ENCODE results near the gene MMRN1.

MMRN1 gene

DNA sequence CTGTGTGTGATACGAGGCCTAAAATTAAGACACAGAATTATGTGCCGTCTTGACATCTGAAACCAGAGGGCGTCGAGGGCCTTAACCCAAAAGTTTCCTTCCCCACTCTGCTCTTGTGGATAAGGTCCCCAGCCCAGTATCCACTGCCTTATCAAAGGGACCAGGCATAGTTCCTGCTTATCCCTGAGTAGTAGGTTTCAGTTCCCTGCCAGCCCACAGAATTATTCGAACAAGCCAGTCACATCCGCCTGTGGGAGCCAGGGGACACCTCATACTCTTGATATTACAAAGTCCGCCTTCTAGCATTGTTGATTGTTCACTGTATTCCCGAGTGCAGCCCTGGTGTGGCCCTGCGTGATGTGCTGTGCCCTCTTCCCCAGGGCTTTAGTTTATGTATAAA is 5.4 kb upstream of the MMRN1 start:
- no peak for DNase-seq (ENCODE audit: low spot score)
- TF ChIP-seq CTCF (IDR thresholded peaks at IDR 0.05; ENCODE audit: borderline replicate concordance, control extremely low read depth, extremely low read depth, insufficient read depth, missing control alignments): no peak
- in situ Hi-C loops (cut with MboI; ENCODE audit: low sequenced_read_pairs, unreplicated experiment): no loop called here

GRCh38 chr4:89897867-89898266 is 3.2 kb downstream of the MMRN1 start:
- in situ Hi-C loops (cut with MboI; ENCODE audit: low sequenced_read_pairs, unreplicated experiment): no loop called here
- no peak for DNase-seq (ENCODE audit: low spot score)
- no peak for TF ChIP-seq CTCF (IDR thresholded peaks at IDR 0.05; ENCODE audit: borderline replicate concordance, control extremely low read depth, extremely low read depth, insufficient read depth, missing control alignments)

GRCh38 chr4:89898304-89898716 is 3.7 kb downstream of the MMRN1 start:
- in situ Hi-C loops (cut with MboI; ENCODE audit: low sequenced_read_pairs, unreplicated experiment): no loop called here
- no peak for TF ChIP-seq CTCF (IDR thresholded peaks at IDR 0.05; ENCODE audit: borderline replicate concordance, control extremely low read depth, extremely low read depth, insufficient read depth, missing control alignments)

DNA sequence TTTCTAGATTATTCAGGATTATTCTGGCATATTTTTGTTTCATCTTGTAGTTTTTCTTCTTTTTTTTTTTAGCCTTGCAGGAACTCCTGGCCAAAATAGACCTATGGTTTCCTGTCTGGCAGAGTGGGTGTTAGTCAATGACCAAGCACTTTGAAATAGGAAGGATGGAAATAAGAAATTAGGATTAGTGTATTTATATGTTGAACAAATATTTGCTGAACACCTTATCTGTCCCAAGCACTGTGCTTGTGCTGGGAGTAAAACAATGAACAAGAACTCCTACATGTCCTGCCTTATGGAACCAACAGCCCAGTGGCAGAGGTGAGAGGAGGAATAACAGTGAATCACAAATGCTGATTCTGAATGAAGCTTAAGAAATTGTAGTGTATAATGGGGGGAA is 4.5 kb downstream of the MMRN1 start:
- no peak for TF ChIP-seq CTCF (IDR thresholded peaks at IDR 0.05; ENCODE audit: borderline replicate concordance, control extremely low read depth, extremely low read depth, insufficient read depth, missing control alignments)
- in situ Hi-C loops (cut with MboI; ENCODE audit: low sequenced_read_pairs, unreplicated experiment): no loop called here
- DNase-seq (ENCODE audit: low spot score): no peak

More at GRCh38 chr4:89898304-89898716, 3.7 kb downstream of the MMRN1 start:
- no peak for DNase-seq (ENCODE audit: low spot score)

DNA sequence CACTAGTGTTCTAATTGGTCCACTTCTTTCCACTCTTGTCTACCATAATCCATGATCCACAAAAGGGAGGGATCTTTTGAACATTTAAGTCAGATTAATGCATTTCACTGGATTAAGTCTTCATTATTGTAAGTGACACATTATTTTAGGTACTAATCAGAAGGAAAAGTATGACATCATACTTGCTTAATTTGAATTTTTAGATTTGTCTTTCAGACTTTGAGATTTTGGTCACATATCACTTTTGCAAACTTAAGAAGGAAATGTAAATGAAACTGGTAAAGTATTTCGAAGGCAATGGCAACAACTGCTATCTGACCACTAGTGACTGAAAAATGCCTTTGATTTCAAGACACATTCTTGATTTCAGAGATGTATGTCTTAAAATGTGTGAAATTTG is 5.2 kb downstream of the MMRN1 start:
- TF ChIP-seq CTCF (IDR thresholded peaks at IDR 0.05; ENCODE audit: borderline replicate concordance, control extremely low read depth, extremely low read depth, insufficient read depth, missing control alignments): no peak
- no peak for DNase-seq (ENCODE audit: low spot score)
- in situ Hi-C loops (cut with MboI; ENCODE audit: low sequenced_read_pairs, unreplicated experiment): loop anchor here (25.0 kb wide), 1 partner anchor 387 kb away; no protein-coding TSS in a partner anchor

DNA sequence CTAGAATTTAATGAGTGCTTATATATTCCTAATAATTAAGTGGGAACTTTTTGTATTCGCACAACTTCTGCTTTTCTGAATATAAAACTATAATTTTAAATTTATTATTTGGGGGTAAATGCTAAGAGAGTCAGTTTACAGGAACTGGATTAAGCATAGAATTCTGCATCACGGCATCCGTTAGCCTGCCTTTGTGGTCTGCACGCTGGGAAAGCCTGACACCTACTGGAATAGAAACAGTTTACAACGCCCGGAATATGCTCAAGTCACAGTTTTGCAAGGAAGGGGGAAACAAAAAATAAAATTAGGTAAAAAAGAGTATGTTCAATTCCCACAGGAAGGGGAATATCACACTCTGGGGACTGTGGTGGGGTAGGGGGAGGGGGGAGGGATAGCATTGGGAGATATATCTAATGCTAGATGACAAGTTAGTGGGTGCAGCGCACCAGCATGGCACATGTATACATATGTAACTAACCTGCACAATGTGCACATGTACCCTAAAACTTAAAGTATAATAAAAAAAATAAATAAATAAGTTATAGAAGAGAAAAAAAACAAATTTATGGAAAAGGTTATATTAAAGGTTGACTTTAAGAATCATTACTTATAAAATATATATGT is 7.3 kb downstream of the MMRN1 start:
- peak; percentile 66 for TF ChIP-seq CTCF (IDR thresholded peaks at IDR 0.05; ENCODE audit: borderline replicate concordance, control extremely low read depth, extremely low read depth, insufficient read depth, missing control alignments)
- peak; percentile 3 for DNase-seq (ENCODE audit: low spot score)
- in situ Hi-C loops (cut with MboI; ENCODE audit: low sequenced_read_pairs, unreplicated experiment): loop anchor here (25.0 kb wide), 1 partner anchor 385 kb away; no protein-coding TSS in a partner anchor

Measured in GM13976 (cell line).